Urothelium cell line (cell line): ENCODE results near the gene KCNJ5.
A peak's percentile ranks its signal among the peaks of the same experiment; 100 is the strongest.

ENCODE experiments used
- DNase-seq: peaks from one replicate; pipeline ENCODE4 v3.0.0; 2011; ENCODE audit warnings: low spot score, mixed read lengths
- FAIRE-seq: peaks from 2 replicates; lab custom pipeline; 2011; peaks lifted over from hg19 to GRCh38; lab: Jason Lieb, UNC

Gene KCNJ5

DNA sequence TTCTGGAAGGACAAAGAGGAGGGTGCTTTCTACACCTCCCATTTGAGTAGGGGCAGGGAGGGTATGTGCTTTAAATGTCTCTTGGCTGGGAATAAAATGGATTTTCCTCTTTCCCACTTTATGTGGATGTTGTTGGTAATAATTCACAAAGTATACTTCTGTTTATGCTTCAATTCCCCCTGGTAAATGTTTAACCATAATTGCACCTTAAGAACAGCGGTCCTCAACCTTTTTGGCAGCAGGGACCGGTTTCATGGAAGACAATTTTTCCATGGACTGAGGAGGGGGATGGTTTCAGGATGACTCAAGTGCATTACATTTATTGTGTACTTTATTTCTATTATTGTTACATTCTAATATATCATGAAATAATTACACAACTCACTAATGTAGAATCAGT is 55.5 kb downstream of the KCNJ5 start:
- no peak for FAIRE-seq
- DNase-seq, result no peak

GRCh38 chr11:128947773-128948172 is 56.6 kb downstream of the KCNJ5 start:
- DNase-seq, result no peak
- no peak for FAIRE-seq

DNA sequence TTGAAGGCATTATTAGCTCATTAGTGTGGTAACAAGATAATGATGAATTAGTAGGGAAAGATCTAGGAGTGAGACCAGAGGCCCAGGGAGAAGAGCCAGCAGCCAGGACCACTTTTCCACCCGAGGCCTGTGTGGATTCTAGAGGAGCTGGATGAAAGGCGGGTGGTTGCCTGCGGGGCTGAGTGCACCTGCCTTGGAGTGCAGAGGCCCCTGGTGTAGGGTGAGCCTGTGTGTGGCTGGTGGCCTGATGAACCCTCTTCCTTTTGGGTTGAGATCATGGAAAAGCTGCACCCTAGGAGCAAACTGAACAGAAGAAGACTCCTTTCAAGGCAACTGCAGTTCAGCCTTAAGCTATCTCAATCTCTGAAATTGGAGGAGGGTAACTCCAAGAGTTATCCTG is 57.4 kb downstream of the KCNJ5 start:
- no peak for DNase-seq
- no peak for FAIRE-seq

DNA sequence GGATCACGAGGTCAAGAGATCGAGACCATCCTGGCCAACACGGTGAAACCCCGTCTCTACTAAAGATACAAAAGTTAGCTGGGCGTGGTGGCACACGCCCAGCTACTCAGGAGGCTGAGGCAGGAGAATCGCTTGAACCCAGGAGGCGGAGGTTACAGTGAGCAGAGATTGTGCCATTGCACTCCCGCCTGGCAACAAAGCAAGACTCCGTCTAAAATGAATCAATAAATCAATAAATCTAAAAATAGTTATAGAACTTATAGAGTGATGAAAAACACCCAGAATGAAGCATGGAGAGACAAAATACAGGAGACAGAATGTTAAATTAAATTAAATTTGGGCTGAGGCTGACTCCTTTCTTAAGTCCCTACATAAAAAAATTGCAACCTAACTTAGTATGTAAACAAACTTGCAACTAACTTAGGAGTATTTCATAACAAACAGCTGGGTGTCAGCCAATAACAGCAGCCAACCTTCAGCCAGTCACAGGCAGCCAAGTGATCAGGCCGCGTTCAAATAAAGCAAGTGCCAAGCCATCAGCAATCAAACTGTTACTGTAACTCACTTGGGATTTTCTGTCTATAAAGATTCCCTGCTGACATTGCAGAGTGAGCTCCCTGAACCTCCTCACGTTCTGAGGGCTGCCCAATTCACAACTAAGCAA is 58.8 kb downstream of the KCNJ5 start:
- FAIRE-seq (no peak), DNase-seq (no peak)

- peak; percentile 88 for FAIRE-seq
- DNase-seq, result no peak
Observed at GRCh38 chr11:128953151-128953550, 62.0 kb downstream of the KCNJ5 start.

DNA sequence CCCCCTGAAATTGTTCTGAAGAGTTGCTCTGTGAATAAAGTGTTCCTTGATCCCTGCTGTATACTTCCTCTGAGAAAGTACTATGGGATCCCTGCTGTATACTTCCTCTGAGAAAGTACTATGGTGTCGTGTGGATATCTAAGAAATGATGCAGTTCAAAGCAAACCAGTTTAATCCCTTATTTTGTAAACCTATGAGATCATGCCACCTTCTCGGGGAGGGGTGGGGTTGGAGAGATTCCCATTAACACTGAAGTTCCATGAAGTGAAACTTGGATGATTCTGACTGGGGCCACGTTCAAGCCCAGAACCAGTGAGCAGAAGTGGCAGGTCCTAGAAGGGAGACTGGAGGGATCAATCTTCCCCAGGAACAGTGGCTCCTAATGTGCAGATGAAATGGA is 64.5 kb downstream of the KCNJ5 start:
- FAIRE-seq (no peak), DNase-seq (no peak)

GRCh38 chr11:128956401-128957201 is 65.4 kb downstream of the KCNJ5 start:
- no peak for FAIRE-seq
- DNase-seq, result peak; percentile 57

DNA sequence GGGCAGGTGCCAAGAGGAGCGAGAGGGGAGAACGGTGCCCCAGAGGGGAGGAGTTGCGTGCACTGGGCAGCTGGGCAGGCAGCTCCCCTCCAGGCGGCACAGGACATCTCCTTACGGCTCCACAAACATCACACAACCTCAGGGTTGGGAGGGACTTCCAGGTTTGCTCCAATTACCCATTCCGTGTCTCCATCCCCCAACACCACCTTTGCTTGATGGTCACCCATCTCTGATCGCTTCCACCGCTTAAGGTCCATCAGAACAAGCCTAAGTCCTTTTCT is 66.0 kb downstream of the KCNJ5 start:
- no peak for FAIRE-seq
- DNase-seq, result no peak

- DNase-seq, result no peak
- FAIRE-seq, result no peak
Observed at GRCh38 chr11:128961645-128962044, 70.5 kb downstream of the KCNJ5 start.

DNA sequence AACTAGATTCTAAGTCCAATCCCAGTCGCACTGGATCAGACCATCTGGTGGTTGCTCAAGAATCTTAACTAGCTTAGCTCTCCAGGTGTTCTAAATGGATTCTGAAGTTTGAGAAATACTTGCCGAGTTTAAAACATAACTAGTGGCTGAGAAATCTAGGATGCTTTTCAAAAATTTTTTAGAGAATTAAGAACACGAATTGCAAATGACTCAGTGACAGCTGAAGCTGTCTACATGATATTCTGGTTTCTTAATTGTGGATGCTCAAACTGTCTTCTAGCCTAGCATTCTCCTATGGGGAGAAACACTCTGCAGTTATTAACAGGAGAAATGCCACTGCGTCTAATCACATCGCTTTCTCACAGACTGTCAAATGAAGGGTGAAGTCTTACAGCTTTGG is 71.7 kb downstream of the KCNJ5 start:
- DNase-seq (no peak), FAIRE-seq (no peak)

DNA sequence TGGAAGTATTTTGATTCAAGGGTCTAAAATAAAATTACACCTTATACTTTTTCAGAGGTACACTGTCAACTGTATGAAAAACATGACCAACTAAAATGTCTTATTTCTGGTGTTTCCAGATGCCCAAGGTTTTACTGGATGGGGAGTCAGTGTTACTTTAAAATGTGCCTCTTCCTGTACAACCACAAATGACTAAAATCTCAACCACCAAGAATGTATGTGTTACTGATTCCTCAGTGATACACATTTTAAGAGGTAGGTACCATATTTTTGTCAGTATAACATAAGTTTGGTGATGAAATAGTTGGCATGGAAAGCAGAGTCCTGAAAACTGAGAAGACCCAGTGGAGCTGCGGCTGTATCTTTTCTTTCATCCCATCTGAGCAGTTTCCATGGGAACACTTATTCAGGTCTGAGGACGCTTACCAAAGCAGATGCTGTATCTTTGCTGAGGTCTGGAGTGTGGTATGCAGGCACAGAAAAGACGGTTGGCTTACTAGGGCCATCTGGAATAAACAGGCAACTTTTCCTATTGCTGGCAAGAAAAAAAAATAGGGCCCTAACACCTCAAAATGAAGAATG is 72.7 kb downstream of the KCNJ5 start:
- DNase-seq, result no peak
- FAIRE-seq, result no peak

GRCh38 chr11:128964463-128964930 is 73.3 kb downstream of the KCNJ5 start:
- no peak for FAIRE-seq
- DNase-seq, result no peak

- no peak for DNase-seq
Observed at GRCh38 chr11:128965485-128965884, 74.3 kb downstream of the KCNJ5 start.

GRCh38 chr11:128967578-128967977 is 76.4 kb downstream of the KCNJ5 start:
- DNase-seq, result no peak
- no peak for FAIRE-seq

More at GRCh38 chr11:128965485-128965884, 74.3 kb downstream of the KCNJ5 start:
- FAIRE-seq, result no peak

DNA sequence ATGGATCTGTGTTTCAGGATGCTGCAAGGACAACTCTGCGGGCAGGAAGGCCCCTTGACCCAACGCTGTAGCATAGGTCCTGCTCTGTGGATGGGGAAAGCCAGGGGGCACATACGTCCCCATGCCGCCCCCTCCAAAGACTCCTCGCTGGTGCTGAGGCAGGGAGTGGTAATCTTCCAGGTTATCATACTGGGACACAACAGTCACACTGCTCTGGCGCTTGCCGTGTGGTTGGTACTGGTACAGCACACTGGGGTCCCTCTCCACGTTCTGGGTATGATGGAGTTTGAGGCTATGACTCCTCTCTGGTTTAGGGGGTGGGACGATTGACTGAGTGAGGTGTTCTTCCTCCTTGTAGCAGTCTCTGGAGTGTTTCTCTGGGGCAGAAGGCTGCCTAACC is 77.8 kb downstream of the KCNJ5 start:
- DNase-seq (no peak), FAIRE-seq (no peak)
